GM23338 (cell line): ENCODE data around the gene CRY1. TPM values are rescaled to one million over a fixed set of nuclear protein-coding genes. Genes with fewer than 3 reads are reported as not detected.

ENCODE experiments used
- ATAC-seq: fragments of 200-7000 bp; cut with Tn5 transposase; 3 replicates; pipeline ENCODE4 v1.9.1; 2020
- DNase-seq: peaks from one replicate; pipeline ENCODE4 v3.0.0-alpha.2; 2015; ENCODE audit warnings: low spot score
- H2AFZ ChIP-seq: fragments of 200-600 bp; sonication (generic); 2 replicates; pipeline ENCODE4 v1.8.0; 2016; ENCODE audit warnings: antibody characterized with exemption, mild to moderate bottlenecking, moderate library complexity
- H3F3A ChIP-seq: fragments of 200-600 bp; sonication (generic); replicated peaks from 2 replicates; pipeline ENCODE4 v1.8.0; 2017; ENCODE audit warnings: antibody characterized with exemption, mixed run types, low read depth
- H3K27ac ChIP-seq: fragments of 200-600 bp; sonication (generic); 2 replicates; pipeline ENCODE4 v1.6.1; 2016; ENCODE audit warnings: low read depth
- H3K27me3 ChIP-seq: fragments of 200-600 bp; sonication (generic); 2 replicates; pipeline ENCODE4 v1.8.0; 2016; ENCODE audit warnings: mild to moderate bottlenecking, mixed run types, moderate library complexity; ENCODE audit not compliant: insufficient read depth
- H3K36me3 ChIP-seq: fragments of 200-600 bp; sonication (generic); 2 replicates; pipeline ENCODE4 v1.8.0; 2016; ENCODE audit warnings: mild to moderate bottlenecking; ENCODE audit not compliant: insufficient read depth
- H3K4me1 ChIP-seq: fragments of 200-600 bp; sonication (generic); 2 replicates; pipeline ENCODE4 v1.8.0; 2016; ENCODE audit warnings: mild to moderate bottlenecking, moderate library complexity; ENCODE audit not compliant: insufficient read depth
- H3K4me2 ChIP-seq: fragments of 200-600 bp; sonication (generic); 2 replicates; pipeline ENCODE4 v1.7.1; 2017; ENCODE audit warnings: mixed run types
- H3K4me3 ChIP-seq: fragments of 200-600 bp; sonication (generic); 2 replicates; pipeline ENCODE4 v1.6.1; 2016; ENCODE audit warnings: mixed run types
- H3K79me2 ChIP-seq: fragments of 200-600 bp; sonication (generic); replicated peaks from 2 replicates; pipeline ENCODE4 v1.8.0; 2017; ENCODE audit warnings: mild to moderate bottlenecking; ENCODE audit not compliant: insufficient read depth
- H3K9me2 ChIP-seq: fragments of 200-600 bp; sonication (generic); 2 replicates; pipeline ENCODE4 v1.8.0; 2017; ENCODE audit not compliant: insufficient read depth
- H4K20me1 ChIP-seq: fragments of 200-600 bp; sonication (generic); replicated peaks from 2 replicates; pipeline ENCODE4 v1.8.0; 2017; ENCODE audit warnings: mild to moderate bottlenecking; ENCODE audit not compliant: insufficient read depth
- H3K27ac Mint-ChIP-seq: 2 replicates; pipeline ENCODE4 v1.8.0; 2020; ENCODE audit warnings: inconsistent platforms, mild to moderate bottlenecking, moderate library complexity, mixed read lengths
- H3K27me3 Mint-ChIP-seq: 3 replicates; pipeline ENCODE4 v1.8.0; 2022; ENCODE audit warnings: low read depth, mild to moderate bottlenecking, moderate library complexity, mixed read lengths, inconsistent platforms; ENCODE audit not compliant: insufficient read depth, poor library complexity
- H3K36me3 Mint-ChIP-seq: 3 replicates; pipeline ENCODE4 v1.8.0; 2021; ENCODE audit warnings: low read depth, mild to moderate bottlenecking, inconsistent platforms, moderate library complexity, mixed read lengths
- H3K4me1 Mint-ChIP-seq: 3 replicates; pipeline ENCODE4 v1.8.0; 2020; ENCODE audit warnings: mild to moderate bottlenecking, inconsistent platforms, mixed read lengths
- H3K4me3 Mint-ChIP-seq: 3 replicates; pipeline ENCODE4 v1.8.0; 2021; ENCODE audit warnings: moderate library complexity, mild to moderate bottlenecking, inconsistent platforms, mixed read lengths
- H3K9me3 Mint-ChIP-seq: 3 replicates; pipeline ENCODE4 v1.8.0; 2020; ENCODE audit warnings: moderate library complexity, mild to moderate bottlenecking, inconsistent platforms, mixed read lengths
- CREB1 ChIP-seq: fragments of 250-450 bp; sonication (Bioruptor Pico); IDR thresholded peaks from 2 replicates; pipeline ENCODE4 v1.5.0; 2020; ENCODE audit warnings: low read depth, mild to moderate bottlenecking, moderate library complexity
- CTCF ChIP-seq, 2 experiments: fragments of 200-600 bp in 1 of 2; sonication (generic) in 1 of 2; conservative IDR thresholded peaks; 2 replicates each; pipeline versions ENCODE4 v1.5.1 to v1.6.1; 2016 to 2017; ENCODE audit warnings: antibody characterized with exemption in 2 of 2, low read depth in 2 of 2, mild to moderate bottlenecking in 2 of 2, moderate library complexity in 1 of 2
- ETS1 ChIP-seq: IDR thresholded peaks from 2 replicates; pipeline ENCODE4 v1.6.1; 2016; ENCODE audit warnings: antibody characterized with exemption
- EZH2phosphoT487 ChIP-seq: fragments of 200-600 bp; sonication (generic); IDR thresholded peaks from one replicate; pipeline ENCODE4 v1.8.1; 2018; ENCODE audit warnings: antibody characterized with exemption; ENCODE audit not compliant: unreplicated experiment
- JUNB ChIP-seq: IDR thresholded peaks from one replicate; pipeline ENCODE4 v1.6.1; 2016; ENCODE audit warnings: antibody characterized with exemption; ENCODE audit not compliant: unreplicated experiment
- NANOG ChIP-seq: IDR thresholded peaks from 2 replicates; pipeline ENCODE4 v1.6.1; 2016; ENCODE audit warnings: antibody characterized with exemption, borderline replicate concordance
- POLR2AphosphoS5 ChIP-seq: IDR thresholded peaks from 2 replicates; pipeline ENCODE4 v1.6.1; 2016; ENCODE audit warnings: antibody characterized with exemption, low read depth
- REST ChIP-seq: IDR thresholded peaks from one replicate; pipeline ENCODE4 v1.6.1; 2018; ENCODE audit warnings: antibody characterized with exemption; ENCODE audit not compliant: unreplicated experiment
- STAT1 ChIP-seq: IDR thresholded peaks from one replicate; pipeline ENCODE4 v1.6.1; 2016; ENCODE audit warnings: antibody characterized with exemption; ENCODE audit not compliant: unreplicated experiment
- ZNF331 ChIP-seq: fragments of 250-450 bp; sonication (Bioruptor Pico); IDR thresholded peaks from 2 replicates; pipeline ENCODE4 v1.5.0; 2020; ENCODE audit warnings: low read depth, mild to moderate bottlenecking, moderate library complexity
- ZNF462 ChIP-seq: fragments of 250-450 bp; sonication (Bioruptor Pico); IDR thresholded peaks from 2 replicates; pipeline ENCODE4 v1.5.0; 2020; ENCODE audit warnings: mild to moderate bottlenecking, moderate library complexity
- polyA plus RNA-seq: library from polyadenylated mRNA; unstranded; fragments of >200 nt; fragmentation: Nextera tagmentation; extraction: Ambion mirVana; gene quantifications from 2 replicates; pipeline ENCODE4 v1.2.1, GENCODE V29; 2016
- total RNA-seq: library from RNA; depleted of rRNA; stranded (reverse); fragments of >200 nt; shearing (Covaris generic); gene quantifications from 2 replicates; pipeline ENCODE4 v1.2.3, GENCODE V29; 2014

The CRY1 gene
- total and polyA plus RNA-seq, 2 experiments from 2014 or later: 27.7 to 28.2 TPM

- ATAC-seq: no peak
- no peak overlapping the region for H3K27ac Mint-ChIP-seq
Measured at GRCh38 chr12:107011519-107011918, 81.8 kb downstream of the CRY1 start.

More at GRCh38 chr12:107011519-107011918, 81.8 kb downstream of the CRY1 start:
- no peak overlapping the region for H3K4me3 ChIP-seq
- Mint-ChIP-seq H3K27me3 (no peaks in the 10 kb centered on the region), H3K36me3 (no peaks in the 10 kb centered on the region; the same call in 2 of the 3 replicates), H3K4me3 (no peak overlapping the region), H3K4me1 (no peaks in the 10 kb centered on the region), H3K9me3 (no peaks in the 10 kb centered on the region)
- no peak overlapping the region for H2AFZ ChIP-seq
- no peak for DNase-seq
- H3K27me3 ChIP-seq: no peaks in the 10 kb centered on the region
- H4K20me1 ChIP-seq: no peaks in the 10 kb centered on the region; the same call in 1 of the 2 replicates
- no peaks in the 10 kb centered on the region for H3K4me1 ChIP-seq
- TF ChIP-seq POLR2AphosphoS5 (no peak), ZNF462 (no peak), STAT1 (no peak), CTCF (conservative IDR thresholded peaks at IDR 0.05; ENCODE audit: low read depth in 2 of 2) (no peak), REST (no peak), NANOG (no peak), EZH2phosphoT487 (no peak), ZNF331 (CRISPR knock-in tag) (no peak), CREB1 (CRISPR knock-in tag) (no peak), JUNB (no peak), ETS1 (no peak)
- H3K36me3 ChIP-seq: 0 out of 2 replicates have a peak, but pooled peaks cover 4% of the 10 kb centered on the region
- H3K27ac ChIP-seq: no peak overlapping the region
- H3F3A ChIP-seq: no peaks in the 10 kb centered on the region
- no peaks in the 10 kb centered on the region for H3K79me2 ChIP-seq
- H3K4me2 ChIP-seq: no peak overlapping the region
- no peaks in the 10 kb centered on the region for H3K9me2 ChIP-seq
